ENCODE results near the gene RBMS2. TPM values are rescaled to one million over a fixed set of nuclear protein-coding genes. Genes with fewer than 3 reads are reported as not detected.

RBMS2 gene
- total RNA-seq, 1 donor from 2014 or later = 7.9 TPM

DNA sequence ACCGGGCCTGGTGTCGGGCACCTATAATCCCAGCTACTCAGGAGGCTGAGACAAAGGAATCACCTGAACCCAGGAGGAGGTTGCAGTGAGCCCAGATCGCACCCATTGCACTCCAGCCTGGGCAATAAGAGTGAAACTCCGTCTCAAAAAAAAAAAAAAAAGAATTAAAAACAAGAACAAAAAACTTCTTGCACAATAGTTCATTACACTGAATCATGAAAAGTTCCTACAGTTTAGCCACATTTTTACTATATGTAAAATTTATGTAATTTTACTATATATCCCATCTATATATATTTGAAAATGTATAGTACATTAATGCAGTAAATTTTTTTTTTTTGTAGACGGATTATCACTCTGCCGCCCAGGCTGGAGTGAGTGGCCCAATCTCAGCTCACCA is 119.6 kb downstream of the RBMS2 start:
- Mint-ChIP-seq H3K36me3 (ENCODE audit: low read depth) (peaks cover 88% of the 10 kb centered on the region), H3K27ac (no peak overlapping the region), H3K4me3 (ENCODE audit: low read depth) (no peak overlapping the region), H3K9me3 (no peaks in the 10 kb centered on the region), H3K27me3 (ENCODE audit: low read depth) (no peaks in the 10 kb centered on the region), H3K4me1 (ENCODE audit: low read depth) (peaks cover 44% of the 10 kb centered on the region)
- intact Hi-C loops (cut with micrococcal nuclease) = no loop called here
- DNase-seq (ENCODE audit: low spot score) = no peak

DNA sequence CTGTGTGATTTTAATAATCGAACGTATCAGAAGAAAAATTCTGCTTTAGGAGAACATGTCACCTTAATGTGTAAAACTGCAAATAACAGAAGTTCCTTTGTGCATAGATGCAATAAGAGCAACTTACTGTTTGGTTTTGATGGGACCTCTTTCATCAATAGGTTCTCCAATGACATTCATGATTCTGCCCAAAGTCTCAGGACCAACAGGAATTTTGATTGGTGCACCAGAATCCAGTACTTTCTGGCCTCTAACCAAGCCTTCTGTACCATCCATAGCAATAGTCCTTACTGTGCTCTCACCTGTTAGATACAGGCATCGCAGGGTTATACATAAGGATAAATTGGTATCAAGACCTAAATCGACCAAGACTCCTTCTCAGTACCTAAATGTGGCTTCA is 123.0 kb downstream of the RBMS2 start:
- peaks cover 33% of the 10 kb centered on the region for H3K4me1 Mint-ChIP-seq (ENCODE audit: low read depth)
- H3K4me3 Mint-ChIP-seq (ENCODE audit: low read depth) = peak overlapping the region; percentile 98

DNA sequence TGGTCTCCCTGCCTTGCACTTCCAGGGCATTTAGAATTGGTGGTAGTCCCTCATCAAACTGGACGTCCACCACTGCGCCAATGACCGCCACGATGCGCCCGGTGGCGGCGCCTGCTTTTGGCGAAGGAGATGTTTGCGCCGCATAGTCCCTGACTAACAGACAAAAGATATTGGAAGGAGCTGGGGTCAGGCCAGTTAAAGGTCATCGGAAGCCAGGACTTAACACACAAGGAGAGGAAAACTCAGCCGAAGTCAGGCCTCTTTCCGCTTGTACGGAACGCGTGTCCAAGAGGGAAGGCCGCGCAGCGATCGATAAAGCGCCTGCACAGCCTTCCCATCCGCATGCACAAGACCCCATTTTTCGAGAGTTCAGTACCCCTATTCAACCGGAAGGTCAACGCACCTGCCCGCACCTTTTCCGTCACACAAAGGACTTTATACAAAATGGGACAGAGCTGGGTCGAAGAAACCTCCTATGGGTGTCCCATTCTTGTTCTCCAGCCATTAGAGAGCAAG is 123.6 kb downstream of the RBMS2 start:
- Mint-ChIP-seq H3K9me3 (no peaks in the 10 kb centered on the region), H3K4me1 (ENCODE audit: low read depth) (peaks cover 29% of the 10 kb centered on the region), H3K27me3 (ENCODE audit: low read depth) (no peaks in the 10 kb centered on the region), H3K36me3 (ENCODE audit: low read depth) (peaks cover 54% of the 10 kb centered on the region), H3K4me3 (ENCODE audit: low read depth) (peak overlapping the region; percentile 98), H3K27ac (peak overlapping the region; percentile 97)
- intact Hi-C loops (cut with micrococcal nuclease) = no loop called here
- no peak for DNase-seq (ENCODE audit: low spot score)

More for the DNA sequence above, 123.0 kb downstream of the RBMS2 start:
- intact Hi-C loops (cut with micrococcal nuclease) = no loop called here
- DNase-seq (ENCODE audit: low spot score) = no peak
- Mint-ChIP-seq H3K27me3 (ENCODE audit: low read depth) (no peaks in the 10 kb centered on the region), H3K9me3 (no peaks in the 10 kb centered on the region), H3K36me3 (ENCODE audit: low read depth) (peaks cover 60% of the 10 kb centered on the region), H3K27ac (peak overlapping the region; percentile 97)

Other genes with a start within 250 kb of the RBMS2 start
- gene CS, start 221.5 kb upstream of the RBMS2 start, total RNA-seq = 250 and 253 TPM in 2 replicates
- 160 and 165 TPM in 2 replicates for gene CNPY2, start 205.8 kb upstream of the RBMS2 start, total RNA-seq
- 28.7 and 28.9 TPM in 2 replicates for gene PAN2, start 187.8 kb upstream of the RBMS2 start, total RNA-seq
- 30.4 and 31.0 TPM in 2 replicates for gene IL23A, start 182.9 kb upstream of the RBMS2 start, total RNA-seq
- gene STAT2, start 161.7 kb upstream of the RBMS2 start, total RNA-seq = 70.3 and 75.0 TPM in 2 replicates
- gene APOF, start 159.0 kb upstream of the RBMS2 start, total RNA-seq = not detected in 2 replicates
- gene TIMELESS, start 72.4 kb upstream of the RBMS2 start, total RNA-seq = 43.7 and 45.6 TPM in 2 replicates
- not detected in 2 replicates for gene MIP, start 67.2 kb upstream of the RBMS2 start, total RNA-seq
- 4.4 and 4.5 TPM in 2 replicates for gene SPRYD4, start 53.2 kb upstream of the RBMS2 start, total RNA-seq
- 1.5 and 3.1 TPM in 2 replicates for gene GLS2, start 33.7 kb upstream of the RBMS2 start, total RNA-seq
- 124 and 131 TPM in 2 replicates for gene BAZ2A, start 108.5 kb downstream of the RBMS2 start, total RNA-seq
- gene ATP5F1B, start 124.2 kb downstream of the RBMS2 start, total RNA-seq = 729 and 735 TPM in 2 replicates
- gene PTGES3, start 166.5 kb downstream of the RBMS2 start, total RNA-seq = 293 and 298 TPM in 2 replicates
- gene NACA, start 203.5 kb downstream of the RBMS2 start, total RNA-seq = 1,037 and 1,093 TPM in 2 replicates
- 59.4 and 63.9 TPM in 2 replicates for gene PRIM1, start 230.5 kb downstream of the RBMS2 start, total RNA-seq
- 1.2 and 2.9 TPM in 2 replicates for gene HSD17B6, start 241.5 kb downstream of the RBMS2 start, total RNA-seq